GM12872 (cell line): ENCODE measurements around the gene FCAMR.

Experiments
- CTCF ChIP-seq: IDR thresholded peaks from 3 replicates; pipeline ENCODE4 v1.5.1; 2011; ENCODE audit warnings: low read depth, mild to moderate bottlenecking, low read length, moderate library complexity; ENCODE audit not compliant: insufficient read depth

The FCAMR gene

GRCh38 chr1:206987873-206988272, 17.6 kb upstream of the FCAMR start:
- TF ChIP-seq CTCF = no peak

- no peak for TF ChIP-seq CTCF
These were observed 16.6 kb upstream of the FCAMR start for GRCh38 chr1:206986885-206987284.

- no peak for TF ChIP-seq CTCF
These were observed 16.1 kb upstream of the FCAMR start for GRCh38 chr1:206986402-206986801.

- TF ChIP-seq CTCF = no peak
These were observed 15.0 kb upstream of the FCAMR start for GRCh38 chr1:206985162-206985749.

GRCh38 chr1:206982216-206982615, 12.0 kb upstream of the FCAMR start:
- TF ChIP-seq CTCF = peak; percentile 80

- TF ChIP-seq CTCF = peak; percentile 76
These were observed 9.3 kb upstream of the FCAMR start for GRCh38 chr1:206979379-206980043.

- TF ChIP-seq CTCF = no peak
These were observed 8.0 kb upstream of the FCAMR start for GRCh38 chr1:206978259-206978658.

GRCh38 chr1:206975306-206975705, 5.0 kb upstream of the FCAMR start:
- no peak for TF ChIP-seq CTCF
